Mucosa of stomach (tissue), 1 donor: Measurements from ENCODE around the gene CSGALNACT2.
A peak's percentile ranks its signal among the peaks of the same experiment; 100 is the strongest.
"Not testable (repeated sequence)": the region's sequence is repeated elsewhere in the genome, so short reads cannot be mapped to it uniquely, and the experiment has no call there.

ENCODE experiments used
- H3K27me3 ChIP-seq: one replicate; pipeline ENCODE4 v1.7.0; 2013; ENCODE audit warnings: mild to moderate bottlenecking, low read length; ENCODE audit not compliant: control insufficient read depth, insufficient read depth
- H3K36me3 ChIP-seq: one replicate; pipeline ENCODE4 v1.7.0; 2013; ENCODE audit warnings: low read length; ENCODE audit not compliant: control insufficient read depth, insufficient read depth
- H3K4me1 ChIP-seq: one replicate; pipeline ENCODE4 v1.7.0; 2013; ENCODE audit warnings: mild to moderate bottlenecking, low read length; ENCODE audit not compliant: control insufficient read depth, insufficient read depth
- H3K4me3 ChIP-seq: one replicate; pipeline ENCODE4 v1.7.0; 2013; ENCODE audit warnings: low read length
- H3K9ac ChIP-seq: one replicate; pipeline ENCODE4 v1.7.0; 2013; ENCODE audit warnings: mild to moderate bottlenecking, low read length, moderate library complexity
- H3K9me3 ChIP-seq: one replicate; pipeline ENCODE4 v1.7.0; 2013; ENCODE audit warnings: mild to moderate bottlenecking, low read length, moderate library complexity; ENCODE audit not compliant: control insufficient read depth
- donor health status: Pancreatic carcinoma.

The CSGALNACT2 gene

GRCh38 chr10:43138021-43138756 is at the start of gene CSGALNACT2:
Gene CSGALNACT2, plus strand, starts transcription at chr10:43138445. Its CDS starts 16,705 bp downstream, at chr10:43155150.
- Histone ChIP-seq H3K4me1 (no peaks in the 10 kb centered on the region), H3K4me3 (peak within 1 kb of the TSS; percentile 90), H3K27me3 (no peaks in the 10 kb centered on the region), H3K36me3 (no peaks in the 10 kb centered on the region), H3K9ac (peak within 1 kb of the TSS; percentile 86), H3K9me3 (no peaks in the 10 kb centered on the region)

- no peak overlapping the region for H3K4me3 ChIP-seq
- H3K4me1 ChIP-seq, result no peaks in the 10 kb centered on the region
- no peaks in the 10 kb centered on the region for H3K9me3 ChIP-seq
- H3K36me3 ChIP-seq, result no peaks in the 10 kb centered on the region
- no peak overlapping the region for H3K9ac ChIP-seq
- no peaks in the 10 kb centered on the region for H3K27me3 ChIP-seq
Observed at GRCh38 chr10:43089519-43089918, 48.7 kb upstream of the CSGALNACT2 start.

GRCh38 chr10:43090188-43090587 is 48.1 kb upstream of the CSGALNACT2 start:
- Histone ChIP-seq H3K4me3 (no peak overlapping the region), H3K9me3 (no peaks in the 10 kb centered on the region), H3K36me3 (no peaks in the 10 kb centered on the region), H3K9ac (no peak overlapping the region), H3K4me1 (no peaks in the 10 kb centered on the region), H3K27me3 (no peaks in the 10 kb centered on the region)

- Histone ChIP-seq H3K4me1 (no peaks in the 10 kb centered on the region), H3K4me3 (no peak overlapping the region), H3K27me3 (no peaks in the 10 kb centered on the region), H3K36me3 (no peaks in the 10 kb centered on the region), H3K9me3 (no peaks in the 10 kb centered on the region), H3K9ac (no peak overlapping the region)
Observed at GRCh38 chr10:43090664-43091063, 47.6 kb upstream of the CSGALNACT2 start.

- no peaks in the 10 kb centered on the region for H3K27me3 ChIP-seq
- no peaks in the 10 kb centered on the region for H3K4me1 ChIP-seq
- H3K4me3 ChIP-seq, result no peak overlapping the region
Observed at GRCh38 chr10:43091846-43092245, 46.4 kb upstream of the CSGALNACT2 start.

GRCh38 chr10:43093423-43094076 is 44.7 kb upstream of the CSGALNACT2 start:
- Histone ChIP-seq H3K36me3 (no peaks in the 10 kb centered on the region), H3K9ac (no peak overlapping the region), H3K4me3 (no peak overlapping the region), H3K9me3 (no peaks in the 10 kb centered on the region), H3K4me1 (no peaks in the 10 kb centered on the region), H3K27me3 (no peaks in the 10 kb centered on the region)

More at GRCh38 chr10:43091846-43092245, 46.4 kb upstream of the CSGALNACT2 start:
- Histone ChIP-seq H3K36me3 (no peaks in the 10 kb centered on the region), H3K9ac (no peak overlapping the region), H3K9me3 (no peaks in the 10 kb centered on the region)

- no peaks in the 10 kb centered on the region for H3K36me3 ChIP-seq
Observed at GRCh38 chr10:43094085-43094484, 44.2 kb upstream of the CSGALNACT2 start.

GRCh38 chr10:43099339-43099738 is 38.9 kb upstream of the CSGALNACT2 start:
- H3K4me3 ChIP-seq, result not testable (repeated sequence)

More at GRCh38 chr10:43094085-43094484, 44.2 kb upstream of the CSGALNACT2 start:
- H3K4me3 ChIP-seq, result no peak overlapping the region
- H3K9me3 ChIP-seq, result no peaks in the 10 kb centered on the region
- H3K9ac ChIP-seq, result no peak overlapping the region
- no peaks in the 10 kb centered on the region for H3K27me3 ChIP-seq
- H3K4me1 ChIP-seq, result no peaks in the 10 kb centered on the region

GRCh38 chr10:43099928-43100327 is 38.3 kb upstream of the CSGALNACT2 start:
- Histone ChIP-seq H3K27me3 (peaks cover 25% of the 10 kb centered on the region), H3K4me1 (peaks cover 4% of the 10 kb centered on the region), H3K9ac (no peak overlapping the region), H3K4me3 (no peak overlapping the region), H3K36me3 (no peaks in the 10 kb centered on the region), H3K9me3 (no peaks in the 10 kb centered on the region)

More at GRCh38 chr10:43099339-43099738, 38.9 kb upstream of the CSGALNACT2 start:
- not testable (repeated sequence) for H3K9ac ChIP-seq, H3K4me1 ChIP-seq, H3K36me3 ChIP-seq, H3K9me3 ChIP-seq
- peaks cover 19% of the 10 kb centered on the region for H3K27me3 ChIP-seq

- Histone ChIP-seq H3K36me3 (no peaks in the 10 kb centered on the region), H3K4me3 (no peak overlapping the region), H3K27me3 (peaks cover 29% of the 10 kb centered on the region), H3K9ac (no peak overlapping the region), H3K9me3 (no peaks in the 10 kb centered on the region), H3K4me1 (peaks cover 8% of the 10 kb centered on the region)
Observed at GRCh38 chr10:43100366-43100765, 37.9 kb upstream of the CSGALNACT2 start.

GRCh38 chr10:43102063-43102828 is 36.0 kb upstream of the CSGALNACT2 start:
- Histone ChIP-seq H3K27me3 (peaks cover 29% of the 10 kb centered on the region), H3K9me3 (no peaks in the 10 kb centered on the region), H3K9ac (no peak overlapping the region), H3K4me3 (no peak overlapping the region), H3K4me1 (peaks cover 14% of the 10 kb centered on the region), H3K36me3 (no peaks in the 10 kb centered on the region)
